MM.1S (cell line): ENCODE data around the gene GABRD.

Experiments
- DNase-seq: peaks from one replicate; pipeline ENCODE4 v3.0.0-alpha.2; 2015
- H2AFZ ChIP-seq: fragments of 300-600 bp; sonication (generic); 2 replicates; pipeline ENCODE4 v1.6.0; 2016; ENCODE audit warnings: antibody characterized with exemption, low read length
- H3F3A ChIP-seq: fragments of 300-600 bp; sonication (generic); 2 replicates; pipeline ENCODE4 v1.6.1; 2016; ENCODE audit warnings: mild to moderate bottlenecking, antibody characterized with exemption, low read length, moderate library complexity, mixed read lengths; ENCODE audit not compliant: insufficient read depth
- H3K27ac ChIP-seq: fragments of 300-600 bp; sonication (generic); 2 replicates; pipeline ENCODE4 v1.5.1; 2016; ENCODE audit warnings: mild to moderate bottlenecking, low read length
- H3K27me3 ChIP-seq: fragments of 300-600 bp; sonication (generic); replicated peaks from 2 replicates; pipeline ENCODE4 v1.6.0; 2016; ENCODE audit warnings: low read length; ENCODE audit not compliant: insufficient read depth
- H3K36me3 ChIP-seq: fragments of 300-600 bp; sonication (generic); replicated peaks from 2 replicates; pipeline ENCODE4 v1.6.1; 2016; ENCODE audit warnings: mild to moderate bottlenecking, low read length, mixed read lengths; ENCODE audit not compliant: insufficient read depth
- H3K4me1 ChIP-seq: fragments of 300-600 bp; sonication (generic); 2 replicates; pipeline ENCODE4 v1.6.1; 2016; ENCODE audit warnings: low read length, mixed read lengths
- H3K4me2 ChIP-seq: fragments of 300-600 bp; sonication (generic); 2 replicates; pipeline ENCODE4 v1.6.0; 2016; ENCODE audit warnings: low read depth, low read length
- H3K4me3 ChIP-seq: fragments of 300-600 bp; sonication (generic); 2 replicates; pipeline ENCODE4 v1.5.1; 2016; ENCODE audit warnings: low read length, mixed read lengths
- H3K79me2 ChIP-seq: fragments of 300-600 bp; sonication (generic); 2 replicates; pipeline ENCODE4 v1.6.1; 2016; ENCODE audit warnings: mixed run types, low read length, mixed read lengths
- H3K9ac ChIP-seq: fragments of 300-600 bp; sonication (generic); 2 replicates; pipeline ENCODE4 v1.6.1; 2016; ENCODE audit warnings: low read length, mixed read lengths
- H3K9me2 ChIP-seq: fragments of 300-600 bp; sonication (generic); replicated peaks from 2 replicates; pipeline ENCODE4 v1.6.1; 2016; ENCODE audit warnings: mild to moderate bottlenecking, low read length, mixed read lengths; ENCODE audit not compliant: insufficient read depth
- H3K9me3 ChIP-seq: fragments of 300-600 bp; sonication (generic); replicated peaks from 2 replicates; pipeline ENCODE4 v1.6.1; 2016; ENCODE audit warnings: mild to moderate bottlenecking, low read length, mixed read lengths; ENCODE audit not compliant: insufficient read depth
- H4K20me1 ChIP-seq: fragments of 300-600 bp; sonication (generic); 2 replicates; pipeline ENCODE4 v1.6.1; 2016; ENCODE audit warnings: mild to moderate bottlenecking, low read length, moderate library complexity, mixed read lengths; ENCODE audit not compliant: insufficient read depth
- CTCF ChIP-seq: fragments of 300-600 bp; sonication (generic); IDR thresholded peaks from 2 replicates; pipeline ENCODE4 v1.5.1; 2016; ENCODE audit warnings: antibody characterized with exemption, low read length, mixed read lengths
- EZH2 ChIP-seq: fragments of 300-600 bp; sonication (generic); optimal IDR thresholded peaks from 2 replicates; pipeline ENCODE3; 2017; ENCODE audit warnings: low read depth, mild to moderate bottlenecking, antibody characterized with exemption, low read length, mixed read lengths
- EZH2phosphoT487 ChIP-seq: fragments of 300-600 bp; sonication (generic); IDR thresholded peaks from 2 replicates; pipeline ENCODE4 v1.6.1; 2018; ENCODE audit warnings: antibody characterized with exemption, low read length

Gene GABRD

GRCh38 chr1:2000432-2000831, 18.7 kb upstream of the GABRD start:
- Histone ChIP-seq H3K9me3 (no peaks in the 10 kb centered on the region), H3F3A (no peaks in the 10 kb centered on the region), H3K79me2 (no peaks in the 10 kb centered on the region), H3K4me1 (no peaks in the 10 kb centered on the region), H3K27me3 (peaks cover 88% of the 10 kb centered on the region), H3K27ac (no peak overlapping the region), H4K20me1 (no peaks in the 10 kb centered on the region), H3K4me3 (no peak overlapping the region), H2AFZ (no peak overlapping the region), H3K4me2 (no peak overlapping the region), H3K9ac (no peak overlapping the region), H3K36me3 (no peaks in the 10 kb centered on the region), H3K9me2 (no peaks in the 10 kb centered on the region)
- TF ChIP-seq EZH2 = no peak
- TF ChIP-seq EZH2phosphoT487 = no peak
- no peak for TF ChIP-seq CTCF
- DNase-seq = no peak

GRCh38 chr1:2000850-2001249, 18.3 kb upstream of the GABRD start:
- Histone ChIP-seq H3K36me3 (no peaks in the 10 kb centered on the region), H3K4me1 (no peaks in the 10 kb centered on the region), H3K9ac (no peak overlapping the region), H3K9me3 (no peaks in the 10 kb centered on the region), H2AFZ (no peak overlapping the region), H3K4me3 (no peak overlapping the region), H3K4me2 (no peak overlapping the region), H3K79me2 (no peaks in the 10 kb centered on the region), H3K27ac (no peak overlapping the region), H4K20me1 (no peaks in the 10 kb centered on the region), H3K27me3 (peaks cover 89% of the 10 kb centered on the region), H3K9me2 (no peaks in the 10 kb centered on the region), H3F3A (no peaks in the 10 kb centered on the region)
- DNase-seq = no peak
- TF ChIP-seq EZH2phosphoT487 = no peak
- TF ChIP-seq EZH2 = no peak
- TF ChIP-seq CTCF = no peak

GRCh38 chr1:2001773-2002411, 17.3 kb upstream of the GABRD start:
- Histone ChIP-seq H3K9ac (no peak overlapping the region), H3K79me2 (no peaks in the 10 kb centered on the region), H3F3A (no peaks in the 10 kb centered on the region), H3K4me3 (no peak overlapping the region), H3K27me3 (peaks cover 90% of the 10 kb centered on the region), H3K4me1 (no peaks in the 10 kb centered on the region), H3K36me3 (no peaks in the 10 kb centered on the region), H2AFZ (no peak overlapping the region), H4K20me1 (no peaks in the 10 kb centered on the region), H3K4me2 (no peak overlapping the region), H3K9me3 (no peaks in the 10 kb centered on the region), H3K27ac (no peak overlapping the region), H3K9me2 (no peaks in the 10 kb centered on the region)
- no peak for DNase-seq
- TF ChIP-seq EZH2 (no peak), EZH2phosphoT487 (no peak), CTCF (no peak)
